Kidney epithelial cell (primary cell): ENCODE measurements around the gene CIAO1. TPM values are rescaled to one million over a fixed set of nuclear protein-coding genes. Genes with fewer than 3 reads are reported as not detected.
A peak's percentile ranks its signal among the peaks of the same experiment; 100 is the strongest.

ENCODE experiments used
- DNase-seq: peaks from one replicate; pipeline ENCODE4 v3.0.0-alpha.2; 2010; ENCODE audit warnings: low read depth
- H3K27me3 ChIP-seq: 2 replicates; pipeline ENCODE4 v1.6.0; 2011; ENCODE audit warnings: low read length; ENCODE audit not compliant: control insufficient read depth, insufficient read depth
- H3K36me3 ChIP-seq: 2 replicates; pipeline ENCODE4 v1.5.1; 2011; ENCODE audit warnings: low read length; ENCODE audit not compliant: control insufficient read depth, insufficient read depth
- H3K4me3 ChIP-seq: 2 replicates; pipeline ENCODE4 v1.5.1; 2011; ENCODE audit warnings: low read depth, mild to moderate bottlenecking, control low read depth, low read length
- CTCF ChIP-seq: IDR thresholded peaks from 2 replicates; pipeline ENCODE4 v1.5.1; 2011; ENCODE audit warnings: mild to moderate bottlenecking, moderate library complexity, low read length, control low read depth, inconsistent platforms; ENCODE audit not compliant: insufficient read depth, poor library complexity, severe bottlenecking
- total RNA-seq: library from RNA; depleted of rRNA; stranded (reverse); fragments of >200 nt; gene quantifications from 2 replicates; pipeline ENCODE4 v1.2.3, GENCODE V29; 2015

The CIAO1 gene
- total RNA-seq, 1 donor from 2014 or later: 73.7 TPM

- Histone ChIP-seq H3K36me3 (peaks cover 8% of the 10 kb centered on the region), H3K4me3 (no peak overlapping the region), H3K27me3 (no peaks in the 10 kb centered on the region)
- no peak for DNase-seq
- TF ChIP-seq CTCF: no peak
Measured at GRCh38 chr2:96301865-96302264, 35.8 kb downstream of the CIAO1 start.

GRCh38 chr2:96304606-96305005, 38.6 kb downstream of the CIAO1 start:
- Histone ChIP-seq H3K4me3 (peak overlapping the region; percentile 73), H3K36me3 (peaks cover 6% of the 10 kb centered on the region), H3K27me3 (no peaks in the 10 kb centered on the region)
- no peak for TF ChIP-seq CTCF
- no peak for DNase-seq

- H3K27me3 ChIP-seq: no peaks in the 10 kb centered on the region
- no peak for DNase-seq
- H3K4me3 ChIP-seq: peak within 1 kb of the TSS; percentile 73
- peaks cover 6% of the 10 kb centered on the region for H3K36me3 ChIP-seq
- no peak for TF ChIP-seq CTCF
Measured at GRCh38 chr2:96305091-96305978, 39.3 kb downstream of the CIAO1 start, which contains the start of gene SNRNP200. Gene SNRNP200, minus strand, starts transcription at chr2:96305546. Its CDS starts 109 bp downstream, at chr2:96305437.

- TF ChIP-seq CTCF: no peak
- peak overlapping the region; percentile 73 for H3K4me3 ChIP-seq
Measured at GRCh38 chr2:96305979-96306308, 39.9 kb downstream of the CIAO1 start.

GRCh38 chr2:96306370-96306769, 40.3 kb downstream of the CIAO1 start:
- no peak for TF ChIP-seq CTCF
- Histone ChIP-seq H3K36me3 (peaks cover 4% of the 10 kb centered on the region), H3K4me3 (peak overlapping the region; percentile 73), H3K27me3 (no peaks in the 10 kb centered on the region)
- no peak for DNase-seq

More at GRCh38 chr2:96305979-96306308, 39.9 kb downstream of the CIAO1 start:
- Histone ChIP-seq H3K27me3 (no peaks in the 10 kb centered on the region), H3K36me3 (peaks cover 6% of the 10 kb centered on the region)
- DNase-seq: no peak

GRCh38 chr2:96308248-96308647, 42.2 kb downstream of the CIAO1 start:
- no peak overlapping the region for H3K4me3 ChIP-seq
- H3K27me3 ChIP-seq: no peaks in the 10 kb centered on the region
- no peak for TF ChIP-seq CTCF
- DNase-seq: no peak
- peaks cover 1% of the 10 kb centered on the region for H3K36me3 ChIP-seq
